GM18867 (cell line): Measurements from ENCODE around the gene ZNF528.

Experiments used
- ATAC-seq: cut with Tn5 transposase; IDR thresholded peaks from one replicate; pipeline ENCODE4 v1.9.1; 2021; ENCODE audit warnings: mild to moderate bottlenecking, moderate library complexity; ENCODE audit not compliant: unreplicated experiment

The ZNF528 gene

DNA sequence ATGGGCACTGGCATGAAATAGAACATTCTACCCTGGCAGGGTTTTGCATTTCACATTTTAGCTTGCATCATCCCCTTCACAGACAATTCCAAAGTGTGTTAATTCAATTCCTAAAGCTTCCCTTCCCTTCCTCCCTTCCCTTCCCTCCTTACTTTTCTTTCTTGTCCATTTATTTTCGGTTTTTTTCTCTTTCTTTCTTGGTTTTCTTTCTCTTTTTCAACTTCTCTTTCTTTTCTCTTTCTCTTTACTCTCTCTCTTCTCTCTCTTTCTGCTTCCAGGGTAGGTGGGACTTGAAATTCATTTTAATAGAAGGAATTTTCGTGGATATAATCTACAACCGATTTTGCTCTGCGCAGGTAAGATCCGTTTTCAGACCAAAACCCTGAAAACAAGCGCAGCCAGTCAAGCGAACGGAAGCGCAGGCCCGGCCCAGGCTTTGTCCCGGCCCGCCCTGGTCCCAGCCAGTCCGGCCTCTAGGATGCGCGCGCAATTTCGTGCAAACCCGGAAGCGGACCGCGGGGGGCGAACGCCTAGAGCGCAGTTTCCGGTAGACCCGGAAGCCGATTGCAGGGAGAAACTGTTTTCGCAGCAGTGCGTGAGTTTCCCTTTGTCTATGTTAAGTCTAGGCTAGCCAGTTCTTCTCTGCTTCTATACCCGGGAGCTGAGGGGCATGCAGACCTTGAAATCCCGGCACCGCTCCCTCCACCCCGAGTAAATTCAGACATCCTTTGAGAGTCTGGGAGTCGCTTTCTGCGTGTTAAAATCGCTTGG lies at the start of gene ZNF528:
TSS of gene ZNF528 (plus strand) at position 540 of the 771 bp plus-strand sequence. CDS start 4,165 bp downstream, outside the sequence.
- no peak for ATAC-seq

DNA sequence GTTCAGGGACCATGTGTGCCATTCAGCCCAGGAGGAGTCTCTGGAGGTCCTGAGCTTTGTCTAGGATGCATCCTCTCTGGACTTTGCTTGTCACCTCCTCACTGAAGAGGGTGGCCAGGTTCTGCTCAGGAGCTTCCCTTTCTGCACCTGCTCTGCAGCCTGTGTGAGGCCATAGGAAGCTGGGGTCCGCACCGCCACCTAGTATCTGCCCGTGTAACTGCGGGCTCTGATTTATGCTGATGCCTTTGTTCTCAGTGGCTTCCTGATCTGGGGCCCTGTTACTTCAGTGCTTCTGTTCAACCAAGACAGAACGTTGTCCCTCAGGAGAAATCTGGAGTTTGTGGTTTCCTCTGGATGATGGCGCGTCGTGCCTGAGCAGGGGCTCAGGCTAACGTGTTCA lies 46.1 kb upstream of the ZNF528 start:
- no peak for ATAC-seq

DNA sequence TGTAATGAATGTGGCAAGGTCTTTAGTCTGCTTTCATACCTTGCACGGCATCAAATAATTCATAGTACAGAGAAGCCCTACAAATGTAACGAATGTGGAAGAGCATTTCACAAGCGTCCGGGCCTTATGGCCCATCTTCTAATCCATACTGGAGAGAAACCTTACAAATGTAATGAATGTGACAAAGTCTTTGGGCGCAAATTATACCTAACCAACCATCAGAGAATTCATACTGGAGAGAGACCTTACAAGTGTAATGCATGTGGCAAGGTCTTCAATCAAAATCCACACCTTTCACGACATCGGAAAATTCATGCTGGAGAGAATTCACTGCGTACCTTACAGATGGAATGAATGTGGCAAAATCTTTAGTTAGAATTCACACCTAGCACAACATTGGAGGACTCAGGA lies 31.2 kb upstream of the ZNF528 start:
- ATAC-seq, result no peak

DNA sequence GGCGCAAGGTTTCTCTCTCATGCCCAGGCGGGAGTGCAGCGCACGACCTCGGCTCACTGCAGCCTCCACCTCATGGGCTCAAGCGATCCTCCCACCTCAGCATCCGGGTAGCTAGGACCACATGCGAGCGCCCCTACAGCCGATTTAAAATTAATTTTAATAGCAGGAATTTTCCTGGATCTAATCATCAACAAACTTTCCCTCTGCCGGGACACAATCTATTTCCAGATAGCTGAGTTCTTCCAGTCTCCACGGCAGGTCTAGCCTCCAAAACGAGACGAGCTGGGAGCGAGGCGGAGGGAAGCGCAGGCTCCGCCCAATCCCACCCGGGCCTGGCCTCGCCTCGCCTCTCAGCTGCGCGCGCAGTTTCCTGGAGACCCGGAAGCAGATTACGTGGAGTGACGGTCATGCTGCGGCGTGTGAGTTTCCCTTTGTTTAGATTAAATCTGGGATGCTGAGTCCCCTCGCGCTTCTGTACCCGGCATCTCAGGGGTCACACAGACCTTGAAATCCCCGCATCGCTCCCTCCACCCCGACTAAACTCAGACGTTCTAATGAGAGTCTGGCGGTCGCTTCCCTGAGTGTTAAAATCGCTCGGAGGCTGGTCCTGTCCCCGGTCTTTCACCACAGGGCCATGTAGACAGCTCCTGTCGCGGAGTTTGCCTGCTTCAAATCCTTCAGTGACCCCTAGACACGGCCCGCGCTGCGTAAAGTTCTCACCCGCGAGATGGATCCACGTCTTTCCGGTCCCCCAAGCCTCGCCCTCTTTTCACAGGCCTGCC lies 27.9 kb upstream of the ZNF528 start, which contains the start of gene ZNF880:
TSS of gene ZNF880 (plus strand) at position 365 of the 782 bp plus-strand sequence. CDS start at position 408, 43 bp downstream.
- no peak for ATAC-seq

DNA sequence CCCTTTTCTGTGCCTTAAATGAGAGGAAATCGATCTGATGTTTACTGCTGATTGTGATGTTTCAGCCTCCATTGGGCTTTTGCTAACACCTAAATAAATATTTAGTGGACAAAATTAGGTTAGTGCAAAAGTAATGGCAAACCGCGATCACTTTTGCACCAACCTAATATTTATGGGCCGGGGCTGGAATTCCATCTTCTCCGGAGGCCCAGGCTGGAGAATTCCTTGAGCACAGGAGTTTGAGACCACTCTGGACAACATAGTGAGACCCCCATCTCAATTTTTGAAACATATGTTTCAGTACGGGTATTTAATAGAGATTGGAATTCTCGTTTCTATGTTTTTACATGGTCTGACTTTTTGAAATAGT lies 27.3 kb upstream of the ZNF528 start:
- ATAC-seq, result no peak

DNA sequence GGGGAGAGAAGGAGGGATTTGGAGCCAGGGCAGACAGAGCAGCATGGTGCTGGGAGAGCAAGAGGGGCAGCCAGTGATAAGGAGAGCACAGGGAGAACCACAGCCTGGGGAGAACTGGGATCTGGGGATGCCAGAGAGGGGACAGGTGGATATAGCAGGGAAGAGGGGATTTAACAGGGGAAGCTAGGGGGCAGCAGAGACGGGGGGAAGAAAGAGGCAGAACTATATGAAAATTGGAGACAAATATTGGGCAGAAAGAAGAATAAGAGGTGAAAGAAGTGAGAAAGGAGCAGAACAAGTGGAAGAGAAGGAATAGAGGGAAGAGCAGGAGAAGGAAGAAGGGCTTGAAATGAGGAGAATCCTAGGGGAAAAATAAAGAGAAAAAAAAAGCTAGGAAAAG lies 6.5 kb upstream of the ZNF528 start:
- no peak for ATAC-seq

DNA sequence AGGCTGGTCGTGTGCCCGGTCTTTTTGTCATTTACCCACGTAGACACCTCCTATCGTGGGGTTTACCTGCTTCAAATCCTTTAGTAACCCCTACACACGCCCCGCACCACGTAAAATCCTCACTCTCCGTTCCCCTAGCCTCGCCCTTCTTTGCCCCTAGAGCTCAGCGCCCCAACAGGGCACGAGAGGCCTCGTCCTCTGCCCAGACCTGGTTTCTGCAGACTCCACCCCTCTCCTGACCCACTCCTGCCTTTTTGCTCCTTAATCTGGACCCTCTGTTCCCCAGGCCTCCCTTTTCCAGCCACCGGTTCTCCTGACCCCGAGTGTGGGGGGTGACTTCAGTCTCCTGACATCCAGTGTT lies 412 bp downstream of the ZNF528 start:
- no peak for ATAC-seq

DNA sequence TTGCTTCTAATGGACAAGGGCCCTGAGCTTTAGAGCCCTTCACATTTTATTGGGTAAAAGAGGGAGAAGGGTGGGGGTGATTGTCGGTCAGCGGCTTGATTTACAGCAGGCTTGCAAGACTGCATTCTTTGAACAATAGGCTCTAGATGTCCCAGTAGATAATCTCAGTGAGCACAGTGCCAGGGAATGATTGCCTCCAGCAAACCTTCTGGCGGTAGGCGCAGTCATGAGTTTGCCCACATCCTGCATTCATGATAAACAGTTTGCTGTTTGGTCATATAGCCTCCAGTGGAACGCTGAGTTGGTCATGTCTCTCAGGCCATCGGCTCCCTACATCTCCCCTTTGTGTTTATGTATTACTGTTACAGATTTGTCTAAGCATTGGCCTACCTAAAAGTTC lies 12.6 kb downstream of the ZNF528 start:
- no peak for ATAC-seq

DNA sequence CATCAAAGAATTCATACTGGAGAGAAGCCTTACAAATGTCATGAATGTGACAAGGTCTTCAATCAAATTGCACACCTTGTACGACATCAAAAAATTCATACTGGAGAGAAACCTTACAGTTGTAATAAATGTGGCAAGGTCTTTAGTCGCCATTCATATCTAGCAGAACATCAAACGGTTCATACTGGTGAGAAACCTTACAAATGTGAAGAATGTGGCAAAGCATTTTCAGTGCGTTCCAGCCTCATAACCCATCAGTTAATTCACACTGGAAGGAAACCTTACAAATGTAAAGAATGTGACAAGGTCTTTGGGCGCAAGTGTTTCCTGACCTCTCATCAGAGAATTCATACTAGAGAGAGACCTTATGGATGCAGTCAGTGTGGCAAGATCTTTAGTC lies 18.1 kb downstream of the ZNF528 start:
- no peak for ATAC-seq

DNA sequence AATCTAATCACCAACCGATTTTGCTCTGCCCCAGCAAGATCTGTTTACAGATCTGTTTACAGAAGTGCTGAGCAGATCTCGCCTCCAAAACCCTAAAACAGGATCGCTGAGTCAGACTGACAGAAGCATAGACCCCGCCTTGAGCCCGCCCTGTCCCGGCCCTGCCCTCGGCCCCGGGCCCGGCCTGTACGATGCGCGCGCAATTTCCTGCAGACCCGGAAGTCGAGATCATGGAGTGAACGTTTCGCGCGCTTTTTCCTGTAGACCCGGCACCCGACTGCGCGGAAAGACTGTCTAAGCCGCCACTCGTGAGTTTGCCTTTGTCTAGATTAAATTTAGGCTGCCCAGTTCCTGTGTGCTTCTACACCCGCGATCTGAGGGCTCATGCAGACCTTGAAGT lies 31.3 kb downstream of the ZNF528 start, which contains the start of gene ZNF534:
TSS of gene ZNF534 (plus strand) at position 212 of the 400 bp plus-strand sequence. CDS start 2,327 bp downstream, outside the sequence.
- ATAC-seq, result no peak

DNA sequence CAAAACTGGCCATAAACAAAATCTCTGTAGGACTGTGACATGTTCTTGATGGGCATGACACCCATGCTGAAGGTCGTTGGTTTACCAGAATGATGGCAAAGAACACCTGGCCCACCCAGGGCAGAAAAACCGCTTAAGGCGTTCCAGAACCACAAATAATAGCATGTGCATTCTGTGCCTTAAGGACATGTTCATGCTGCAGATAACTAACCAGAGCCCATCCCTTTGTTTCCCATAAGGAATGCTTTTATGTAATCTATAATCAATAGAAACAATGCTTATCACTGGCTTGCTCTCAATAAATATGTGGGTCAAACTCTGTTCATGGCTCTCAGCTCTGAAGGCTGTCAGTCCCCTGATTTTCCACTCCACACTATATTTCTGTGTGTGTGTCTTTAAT lies 44.5 kb downstream of the ZNF528 start:
- ATAC-seq, result no peak

DNA sequence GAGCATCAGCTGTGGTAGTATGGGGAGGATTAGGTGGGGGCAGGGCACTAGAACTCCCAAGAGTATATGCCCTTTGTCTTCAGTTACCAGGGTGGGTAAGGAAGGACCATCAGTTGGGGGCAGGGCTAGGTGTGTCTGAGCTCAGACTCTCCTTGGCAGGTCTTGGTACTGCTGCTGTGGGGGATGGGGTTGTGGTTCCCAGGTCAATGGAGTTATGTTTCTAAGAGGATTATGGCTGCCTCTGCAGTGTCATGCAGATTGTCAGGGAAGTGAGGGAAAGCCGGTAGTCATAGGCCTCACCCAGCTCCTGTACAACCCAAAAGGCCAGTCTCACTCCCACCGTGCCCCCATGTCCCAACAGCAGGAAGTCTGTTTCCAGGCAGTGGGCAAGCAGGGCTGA lies 46.9 kb downstream of the ZNF528 start:
- no peak for ATAC-seq

DNA sequence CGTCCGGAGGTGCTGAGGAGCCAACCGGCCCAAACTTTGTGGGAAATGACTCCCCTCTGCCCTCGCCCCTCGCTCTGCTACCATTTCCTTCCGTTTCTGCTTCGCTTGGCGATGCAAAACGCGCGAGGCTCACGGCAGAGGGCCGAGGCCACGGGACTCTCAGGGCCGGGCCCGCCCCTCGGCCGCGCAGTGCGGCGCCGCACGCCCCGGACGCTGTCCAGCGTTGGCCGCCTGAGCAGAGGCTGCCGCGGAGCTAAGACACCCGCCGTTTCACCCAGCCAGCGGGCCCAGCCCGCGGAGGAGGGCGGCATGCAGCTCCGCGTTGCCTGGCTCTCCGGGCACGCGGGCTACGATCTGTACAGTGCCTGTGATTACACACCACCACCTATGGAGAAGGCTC lies 53.6 kb downstream of the ZNF528 start:
- ATAC-seq, result no peak

DNA sequence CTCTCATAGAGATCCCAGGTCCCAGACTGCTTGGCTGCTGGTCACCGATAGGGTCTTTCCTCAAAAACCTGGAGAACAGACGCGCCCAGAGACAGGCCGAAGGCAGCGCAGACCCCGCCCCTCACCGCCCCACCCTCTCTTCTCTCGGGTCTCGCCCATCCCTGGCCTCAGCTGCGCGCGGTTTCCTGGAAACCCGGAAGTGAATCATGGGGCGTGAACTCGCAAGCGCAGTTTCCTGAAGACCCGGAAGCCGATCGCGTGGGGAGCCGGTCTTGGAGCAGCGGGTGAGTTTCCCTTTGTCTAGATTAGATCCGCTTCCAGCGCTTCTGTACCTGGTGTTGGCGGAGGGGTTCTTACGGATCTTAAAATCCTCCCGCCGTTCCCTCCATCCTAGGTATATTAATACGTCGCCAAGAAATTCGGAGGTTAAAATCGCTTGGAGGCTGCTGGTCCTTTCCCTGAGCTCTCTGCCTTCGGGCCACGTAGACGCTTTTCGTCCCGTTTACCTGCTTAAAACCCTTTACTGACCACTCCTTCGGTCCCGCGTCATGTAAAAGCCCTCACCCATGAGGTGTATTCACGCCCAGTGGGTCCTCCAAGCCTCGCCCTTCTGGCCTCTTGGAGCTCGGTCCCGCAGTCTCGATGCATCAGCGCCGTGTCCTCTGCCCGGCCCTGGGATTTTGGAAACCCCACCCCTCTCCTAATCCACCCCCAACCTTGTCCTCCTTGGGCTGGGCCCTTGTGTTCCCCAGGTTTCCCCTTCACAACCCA lies 55.9 kb downstream of the ZNF528 start, which contains the start of gene ZNF578:
TSS of gene ZNF578 (plus strand) at position 230 of the 771 bp plus-strand sequence. CDS start 48,293 bp downstream, outside the sequence.
- ATAC-seq, result no peak

DNA sequence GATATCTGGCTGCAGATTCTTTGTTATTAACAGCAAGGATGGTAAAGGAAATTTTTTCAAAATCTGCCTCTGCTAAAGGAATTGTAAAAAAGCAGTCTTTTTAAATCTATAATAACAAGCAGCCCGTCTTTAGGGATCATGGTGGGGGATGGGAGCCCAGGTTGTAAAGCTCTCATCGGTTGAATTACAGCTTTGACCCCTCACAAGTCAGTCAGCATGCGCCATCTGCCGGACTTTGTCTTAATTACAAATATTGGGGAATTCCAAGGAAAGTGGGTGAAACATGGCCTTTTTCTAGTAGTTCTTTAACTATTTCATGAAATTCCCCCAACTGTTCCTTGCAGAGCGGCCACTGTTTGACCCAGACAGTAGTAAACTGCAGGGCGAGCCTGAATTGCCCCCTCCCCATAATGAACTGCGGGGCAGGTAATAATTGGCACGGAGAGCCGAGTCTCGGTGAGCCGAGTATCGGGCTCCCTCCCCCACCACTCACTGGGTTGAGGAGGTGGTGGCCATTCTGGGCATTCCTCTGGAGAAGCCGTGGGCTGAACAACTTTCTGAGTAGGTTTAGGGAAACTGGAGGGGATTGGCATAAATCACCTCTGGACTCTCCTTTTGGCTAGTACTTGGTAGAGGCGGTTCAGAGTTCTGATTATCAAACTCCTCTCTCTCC lies 67.3 kb downstream of the ZNF528 start:
- no peak for ATAC-seq
